ENCODE measurements around the gene RXRG. TPM values are rescaled to one million over a fixed set of nuclear protein-coding genes. Genes with fewer than 3 reads are reported as not detected.

RXRG gene
- not detected in 2 replicates for total RNA-seq (2012; rRNA removed)

- H3K9ac ChIP-seq (ENCODE audit: low read depth, low read length) = no peak within 1 kb of the TSS
- no peaks in the 10 kb centered on the region for H3K9me3 ChIP-seq (replicated peaks; ENCODE audit: low read length)
- H3K4me3 ChIP-seq (ENCODE audit: low read length) = no peak within 1 kb of the TSS
- no peaks in the 10 kb centered on the region for H3K36me3 ChIP-seq (ENCODE audit: insufficient read depth, low read length)
- no peak within 1 kb of the TSS for H3K4me2 ChIP-seq (ENCODE audit: low read length)
- H3K4me1 ChIP-seq (ENCODE audit: control insufficient read depth, insufficient read depth, low read length) = no peaks in the 10 kb centered on the region
- H3K27me3 ChIP-seq (ENCODE audit: control insufficient read depth, insufficient read depth, low read length) = peaks cover 65% of the 10 kb centered on the region
Measured at GRCh38 chr1:165444897-165445370, at the start of gene RXRG. Gene RXRG (minus strand): TSS chr1:165445126. CDS start chr1:165444893, 233 bp downstream.

- H3K4me3 ChIP-seq (ENCODE audit: low read length) = no peak overlapping the region
- H3K4me1 ChIP-seq (ENCODE audit: control insufficient read depth, insufficient read depth, low read length) = no peaks in the 10 kb centered on the region
- H3K9me3 ChIP-seq (replicated peaks; ENCODE audit: low read length) = no peaks in the 10 kb centered on the region
- no peaks in the 10 kb centered on the region for H3K36me3 ChIP-seq (ENCODE audit: insufficient read depth, low read length)
- peaks cover 19% of the 10 kb centered on the region for H3K27me3 ChIP-seq (ENCODE audit: control insufficient read depth, insufficient read depth, low read length)
- no peak overlapping the region for H3K4me2 ChIP-seq (ENCODE audit: low read length)
- H3K9ac ChIP-seq (ENCODE audit: low read depth, low read length) = no peak overlapping the region
Measured at GRCh38 chr1:165492845-165493373, 48.0 kb upstream of the RXRG start.

GRCh38 chr1:165490175-165490574 lies 45.2 kb upstream of the RXRG start:
- H3K36me3 ChIP-seq (ENCODE audit: insufficient read depth, low read length) = no peaks in the 10 kb centered on the region

GRCh38 chr1:165487921-165488320 lies 43.0 kb upstream of the RXRG start:
- Histone ChIP-seq H3K27me3 (ENCODE audit: control insufficient read depth, insufficient read depth, low read length) (peaks cover 19% of the 10 kb centered on the region), H3K9me3 (replicated peaks; ENCODE audit: low read length) (no peaks in the 10 kb centered on the region), H3K4me2 (ENCODE audit: low read length) (no peak overlapping the region), H3K4me1 (ENCODE audit: control insufficient read depth, insufficient read depth, low read length) (no peaks in the 10 kb centered on the region), H3K36me3 (ENCODE audit: insufficient read depth, low read length) (no peaks in the 10 kb centered on the region), H3K4me3 (ENCODE audit: low read length) (no peak overlapping the region), H3K9ac (ENCODE audit: low read depth, low read length) (no peak overlapping the region)

More at GRCh38 chr1:165490175-165490574, 45.2 kb upstream of the RXRG start:
- H3K4me3 ChIP-seq (ENCODE audit: low read length) = no peak overlapping the region
- no peaks in the 10 kb centered on the region for H3K4me1 ChIP-seq (ENCODE audit: control insufficient read depth, insufficient read depth, low read length)
- H3K9ac ChIP-seq (ENCODE audit: low read depth, low read length) = no peak overlapping the region
- peaks cover 25% of the 10 kb centered on the region for H3K27me3 ChIP-seq (ENCODE audit: control insufficient read depth, insufficient read depth, low read length)
- no peak overlapping the region for H3K4me2 ChIP-seq (ENCODE audit: low read length)
- no peaks in the 10 kb centered on the region for H3K9me3 ChIP-seq (replicated peaks; ENCODE audit: low read length)

- peaks cover 19% of the 10 kb centered on the region for H3K27me3 ChIP-seq (ENCODE audit: control insufficient read depth, insufficient read depth, low read length)
- no peak overlapping the region for H3K4me2 ChIP-seq (ENCODE audit: low read length)
- H3K9me3 ChIP-seq (replicated peaks; ENCODE audit: low read length) = no peaks in the 10 kb centered on the region
- no peak overlapping the region for H3K4me3 ChIP-seq (ENCODE audit: low read length)
- H3K36me3 ChIP-seq (ENCODE audit: insufficient read depth, low read length) = no peaks in the 10 kb centered on the region
- no peak overlapping the region for H3K9ac ChIP-seq (ENCODE audit: low read depth, low read length)
- no peaks in the 10 kb centered on the region for H3K4me1 ChIP-seq (ENCODE audit: control insufficient read depth, insufficient read depth, low read length)
Measured at GRCh38 chr1:165486663-165487062, 41.7 kb upstream of the RXRG start.

- Histone ChIP-seq H3K4me2 (ENCODE audit: low read length) (no peak overlapping the region), H3K4me1 (ENCODE audit: control insufficient read depth, insufficient read depth, low read length) (no peaks in the 10 kb centered on the region), H3K27me3 (ENCODE audit: control insufficient read depth, insufficient read depth, low read length) (peaks cover 12% of the 10 kb centered on the region), H3K4me3 (ENCODE audit: low read length) (no peak overlapping the region), H3K9me3 (replicated peaks; ENCODE audit: low read length) (no peaks in the 10 kb centered on the region), H3K36me3 (ENCODE audit: insufficient read depth, low read length) (no peaks in the 10 kb centered on the region), H3K9ac (ENCODE audit: low read depth, low read length) (no peak overlapping the region)
Measured at GRCh38 chr1:165485716-165486115, 40.8 kb upstream of the RXRG start.

- peaks cover 10% of the 10 kb centered on the region for H3K27me3 ChIP-seq (ENCODE audit: control insufficient read depth, insufficient read depth, low read length)
- H3K9ac ChIP-seq (ENCODE audit: low read depth, low read length) = no peak overlapping the region
- no peak overlapping the region for H3K4me2 ChIP-seq (ENCODE audit: low read length)
- H3K9me3 ChIP-seq (replicated peaks; ENCODE audit: low read length) = no peaks in the 10 kb centered on the region
- no peaks in the 10 kb centered on the region for H3K36me3 ChIP-seq (ENCODE audit: insufficient read depth, low read length)
- no peak overlapping the region for H3K4me3 ChIP-seq (ENCODE audit: low read length)
- no peaks in the 10 kb centered on the region for H3K4me1 ChIP-seq (ENCODE audit: control insufficient read depth, insufficient read depth, low read length)
Measured at GRCh38 chr1:165484532-165484931, 39.6 kb upstream of the RXRG start.

- no peaks in the 10 kb centered on the region for H3K36me3 ChIP-seq (ENCODE audit: insufficient read depth, low read length)
- H3K4me2 ChIP-seq (ENCODE audit: low read length) = no peak overlapping the region
- H3K9ac ChIP-seq (ENCODE audit: low read depth, low read length) = no peak overlapping the region
- H3K27me3 ChIP-seq (ENCODE audit: control insufficient read depth, insufficient read depth, low read length) = peaks cover 10% of the 10 kb centered on the region
- no peaks in the 10 kb centered on the region for H3K9me3 ChIP-seq (replicated peaks; ENCODE audit: low read length)
- no peaks in the 10 kb centered on the region for H3K4me1 ChIP-seq (ENCODE audit: control insufficient read depth, insufficient read depth, low read length)
- no peak overlapping the region for H3K4me3 ChIP-seq (ENCODE audit: low read length)
Measured at GRCh38 chr1:165483412-165483811, 38.5 kb upstream of the RXRG start.

GRCh38 chr1:165481820-165482532 lies 37.0 kb upstream of the RXRG start:
- Histone ChIP-seq H3K4me1 (ENCODE audit: control insufficient read depth, insufficient read depth, low read length) (no peaks in the 10 kb centered on the region), H3K9me3 (replicated peaks; ENCODE audit: low read length) (no peaks in the 10 kb centered on the region), H3K4me3 (ENCODE audit: low read length) (no peak overlapping the region), H3K36me3 (ENCODE audit: insufficient read depth, low read length) (no peaks in the 10 kb centered on the region), H3K9ac (ENCODE audit: low read depth, low read length) (no peak overlapping the region), H3K27me3 (ENCODE audit: control insufficient read depth, insufficient read depth, low read length) (peaks cover 10% of the 10 kb centered on the region), H3K4me2 (ENCODE audit: low read length) (no peak overlapping the region)

GRCh38 chr1:165476776-165477175 lies 31.9 kb upstream of the RXRG start:
- H3K36me3 ChIP-seq (ENCODE audit: insufficient read depth, low read length) = no peaks in the 10 kb centered on the region
- H3K4me3 ChIP-seq (ENCODE audit: low read length) = no peak overlapping the region
- H3K4me2 ChIP-seq (ENCODE audit: low read length) = no peak overlapping the region
- H3K9ac ChIP-seq (ENCODE audit: low read depth, low read length) = no peak overlapping the region
- no peaks in the 10 kb centered on the region for H3K4me1 ChIP-seq (ENCODE audit: control insufficient read depth, insufficient read depth, low read length)
- H3K9me3 ChIP-seq (replicated peaks; ENCODE audit: low read length) = no peaks in the 10 kb centered on the region
- H3K27me3 ChIP-seq (ENCODE audit: control insufficient read depth, insufficient read depth, low read length) = no peaks in the 10 kb centered on the region

GRCh38 chr1:165474196-165474595 lies 29.3 kb upstream of the RXRG start:
- no peaks in the 10 kb centered on the region for H3K9me3 ChIP-seq (replicated peaks; ENCODE audit: low read length)
- no peak overlapping the region for H3K4me2 ChIP-seq (ENCODE audit: low read length)
- H3K4me3 ChIP-seq (ENCODE audit: low read length) = no peak overlapping the region
- H3K27me3 ChIP-seq (ENCODE audit: control insufficient read depth, insufficient read depth, low read length) = no peaks in the 10 kb centered on the region
- no peak overlapping the region for H3K9ac ChIP-seq (ENCODE audit: low read depth, low read length)
- no peaks in the 10 kb centered on the region for H3K4me1 ChIP-seq (ENCODE audit: control insufficient read depth, insufficient read depth, low read length)
- H3K36me3 ChIP-seq (ENCODE audit: insufficient read depth, low read length) = no peaks in the 10 kb centered on the region

- H3K27me3 ChIP-seq (ENCODE audit: control insufficient read depth, insufficient read depth, low read length) = no peaks in the 10 kb centered on the region
- H3K4me3 ChIP-seq (ENCODE audit: low read length) = no peak overlapping the region
- no peaks in the 10 kb centered on the region for H3K9me3 ChIP-seq (replicated peaks; ENCODE audit: low read length)
- H3K9ac ChIP-seq (ENCODE audit: low read depth, low read length) = no peak overlapping the region
- no peak overlapping the region for H3K4me2 ChIP-seq (ENCODE audit: low read length)
- no peaks in the 10 kb centered on the region for H3K4me1 ChIP-seq (ENCODE audit: control insufficient read depth, insufficient read depth, low read length)
- H3K36me3 ChIP-seq (ENCODE audit: insufficient read depth, low read length) = no peaks in the 10 kb centered on the region
Measured at GRCh38 chr1:165473081-165473480, 28.2 kb upstream of the RXRG start.

Measured in skeletal muscle satellite cell (primary cell).